ENCODE data around the gene NLRP6. TPM values are rescaled to one million over a fixed set of nuclear protein-coding genes. Genes with fewer than 3 reads are reported as not detected.
"Not testable (repeated sequence)": the region's sequence is repeated elsewhere in the genome, so short reads cannot be mapped to it uniquely, and the experiment has no call there.

The NLRP6 gene
- total and polyA plus RNA-seq, 2 experiments from 2014 or later, result 1.4 TPM; not detected in 1

- Histone ChIP-seq H4K20me1 (ENCODE audit: insufficient read depth, poor library complexity, severe bottlenecking) (no peaks in the 10 kb centered on the region), H3K36me3 (replicated peaks; ENCODE audit: insufficient read depth, low read depth) (no peaks in the 10 kb centered on the region), H3K9me3 (ENCODE audit: low read depth) (no peaks in the 10 kb centered on the region), H3K79me2 (no peaks in the 10 kb centered on the region), H3K9me2 (replicated peaks; ENCODE audit: insufficient read depth) (no peaks in the 10 kb centered on the region), H3K27me3 (no peaks in the 10 kb centered on the region), H3K4me2 (no peak overlapping the region), H2AFZ (no peak overlapping the region), H3K4me1 (ENCODE audit: insufficient read depth) (peaks cover 7% of the 10 kb centered on the region), H3K27ac (no peak overlapping the region), H3K4me3 (no peak overlapping the region)
- no peak for TF ChIP-seq EZH2 (IDR thresholded peaks at IDR 0.05; ENCODE audit: borderline replicate concordance)
- TF ChIP-seq EZH2phosphoT487 (IDR thresholded peaks at IDR 0.05; ENCODE audit: low read depth, severe bottlenecking, unreplicated experiment), result no peak
- TF ChIP-seq, protein P1, sequence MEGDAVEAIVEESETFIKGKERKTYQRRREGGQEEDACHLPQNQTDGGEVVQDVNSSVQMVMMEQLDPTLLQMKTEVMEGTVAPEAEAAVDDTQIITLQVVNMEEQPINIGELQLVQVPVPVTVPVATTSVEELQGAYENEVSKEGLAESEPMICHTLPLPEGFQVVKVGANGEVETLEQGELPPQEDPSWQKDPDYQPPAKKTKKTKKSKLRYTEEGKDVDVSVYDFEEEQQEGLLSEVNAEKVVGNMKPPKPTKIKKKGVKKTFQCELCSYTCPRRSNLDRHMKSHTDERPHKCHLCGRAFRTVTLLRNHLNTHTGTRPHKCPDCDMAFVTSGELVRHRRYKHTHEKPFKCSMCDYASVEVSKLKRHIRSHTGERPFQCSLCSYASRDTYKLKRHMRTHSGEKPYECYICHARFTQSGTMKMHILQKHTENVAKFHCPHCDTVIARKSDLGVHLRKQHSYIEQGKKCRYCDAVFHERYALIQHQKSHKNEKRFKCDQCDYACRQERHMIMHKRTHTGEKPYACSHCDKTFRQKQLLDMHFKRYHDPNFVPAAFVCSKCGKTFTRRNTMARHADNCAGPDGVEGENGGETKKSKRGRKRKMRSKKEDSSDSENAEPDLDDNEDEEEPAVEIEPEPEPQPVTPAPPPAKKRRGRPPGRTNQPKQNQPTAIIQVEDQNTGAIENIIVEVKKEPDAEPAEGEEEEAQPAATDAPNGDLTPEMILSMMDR (IDR thresholded peaks at IDR 0.05; ENCODE audit: poor library complexity), result no peak
- no peak for DNase-seq (ENCODE audit: low spot score)
- WGBS (ENCODE audit: low lambda C conversion rate, missing lambda C conversion rate), result 83% methylated on average over 8 of the region's 18 CpGs
These were observed 10.7 kb upstream of the NLRP6 start for GRCh38 chr11:267491-267994.

- not testable (repeated sequence) for H3K79me2 ChIP-seq, H3K4me2 ChIP-seq
- DNase-seq (ENCODE audit: low spot score), result peak; percentile 3
These were observed 9.5 kb upstream of the NLRP6 start for GRCh38 chr11:268716-269145.

GRCh38 chr11:269146-269890 lies 8.9 kb upstream of the NLRP6 start:
- H3K4me2 ChIP-seq, result no peak overlapping the region
- no peaks in the 10 kb centered on the region for H3K27me3 ChIP-seq
- H3K36me3 ChIP-seq (replicated peaks; ENCODE audit: insufficient read depth, low read depth), result no peaks in the 10 kb centered on the region
- no peak for DNase-seq (ENCODE audit: low spot score)
- TF ChIP-seq EZH2 (IDR thresholded peaks at IDR 0.05; ENCODE audit: borderline replicate concordance) (no peak), EZH2phosphoT487 (IDR thresholded peaks at IDR 0.05; ENCODE audit: low read depth, severe bottlenecking, unreplicated experiment) (no peak)
- TF ChIP-seq, protein P1 (IDR thresholded peaks at IDR 0.05; ENCODE audit: poor library complexity), result no peak
- no peak overlapping the region for H3K4me3 ChIP-seq
- no peak overlapping the region for H2AFZ ChIP-seq
- peaks cover 7% of the 10 kb centered on the region for H3K4me1 ChIP-seq (ENCODE audit: insufficient read depth)
- 75% methylated on average over 21 of the region's 21 CpGs for WGBS (ENCODE audit: low lambda C conversion rate, missing lambda C conversion rate)
- H3K27ac ChIP-seq, result no peak overlapping the region
- H3K9me3 ChIP-seq (ENCODE audit: low read depth), result no peaks in the 10 kb centered on the region
- no peaks in the 10 kb centered on the region for H3K9me2 ChIP-seq (replicated peaks; ENCODE audit: insufficient read depth)
- no peaks in the 10 kb centered on the region for H3K79me2 ChIP-seq
- H4K20me1 ChIP-seq (ENCODE audit: insufficient read depth, poor library complexity, severe bottlenecking), result no peaks in the 10 kb centered on the region

More at GRCh38 chr11:268716-269145, 9.5 kb upstream of the NLRP6 start:
- H3K4me1 ChIP-seq (ENCODE audit: insufficient read depth); H4K20me1 ChIP-seq (ENCODE audit: insufficient read depth, poor library complexity, severe bottlenecking); H3K9me3 ChIP-seq (ENCODE audit: low read depth); H3K9me2 ChIP-seq (replicated peaks; ENCODE audit: insufficient read depth); H2AFZ ChIP-seq; H3K36me3 ChIP-seq (replicated peaks; ENCODE audit: insufficient read depth, low read depth); H3K27ac ChIP-seq; H3K4me3 ChIP-seq; H3K27me3 ChIP-seq: not testable (repeated sequence)
- 82% methylated on average over 16 of the region's 16 CpGs for WGBS (ENCODE audit: low lambda C conversion rate, missing lambda C conversion rate)

GRCh38 chr11:270451-271318 lies 7.5 kb upstream of the NLRP6 start:
- Histone ChIP-seq H3K27ac (peak overlapping the region; percentile 43), H3K36me3 (replicated peaks; ENCODE audit: insufficient read depth, low read depth) (no peaks in the 10 kb centered on the region), H3K4me1 (ENCODE audit: insufficient read depth) (peaks cover 7% of the 10 kb centered on the region), H2AFZ (no peak overlapping the region), H3K9me2 (replicated peaks; ENCODE audit: insufficient read depth) (no peaks in the 10 kb centered on the region), H3K27me3 (no peaks in the 10 kb centered on the region), H3K9me3 (ENCODE audit: low read depth) (no peaks in the 10 kb centered on the region), H3K4me3 (no peak overlapping the region), H3K4me2 (no peak overlapping the region), H3K79me2 (no peaks in the 10 kb centered on the region), H4K20me1 (ENCODE audit: insufficient read depth, poor library complexity, severe bottlenecking) (no peaks in the 10 kb centered on the region)
- WGBS (ENCODE audit: low lambda C conversion rate, missing lambda C conversion rate), result 83% methylated on average over 18 of the region's 18 CpGs
- DNase-seq (ENCODE audit: low spot score), result peak; percentile 3
- TF ChIP-seq EZH2phosphoT487 (IDR thresholded peaks at IDR 0.05; ENCODE audit: low read depth, severe bottlenecking, unreplicated experiment), result no peak
- TF ChIP-seq EZH2 (IDR thresholded peaks at IDR 0.05; ENCODE audit: borderline replicate concordance), result no peak
- TF ChIP-seq, protein P1 (IDR thresholded peaks at IDR 0.05; ENCODE audit: poor library complexity), result no peak

All from hepatocyte (in vitro differentiated cells).